Smooth muscle cell of the pulmonary artery (primary cell): ENCODE results near the gene HTR1A. TPM values are rescaled to one million over a fixed set of nuclear protein-coding genes. Genes with fewer than 3 reads are reported as not detected.

Source experiments
- total RNA-seq: library from RNA; depleted of rRNA; stranded (reverse); fragments of >200 nt; gene quantifications from 2 replicates; pipeline ENCODE4 v1.2.3, GENCODE V29; 2014

The HTR1A gene
- not detected in 2 replicates for total RNA-seq

DNA sequence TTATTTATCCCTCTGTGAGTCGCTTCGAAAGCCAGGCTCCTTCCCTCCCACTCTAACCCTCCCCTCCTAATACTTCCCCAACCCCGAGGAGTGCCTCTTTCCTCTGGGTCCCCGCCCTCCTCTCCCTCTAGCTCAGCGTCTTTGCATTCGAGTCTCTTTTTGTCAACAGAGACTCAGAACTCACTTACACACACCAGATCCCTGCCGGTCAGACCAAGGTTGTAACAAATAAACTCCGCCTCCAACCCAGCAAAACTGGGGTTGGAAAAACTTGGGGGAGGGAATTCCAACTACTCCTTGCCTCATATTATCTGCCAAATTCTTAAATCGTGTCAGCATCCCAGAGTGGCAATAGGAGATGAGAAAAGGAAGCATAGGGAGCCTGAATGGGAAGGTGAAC is at the start of gene HTR1A:
HTR1A (minus strand) TSS at position 167 of the 400 bp plus-strand sequence. CDS start 726 bp downstream, outside the sequence.

Other genes starting within 250 kb of the HTR1A start
- gene RNF180, start 203.4 kb upstream of the HTR1A start, total RNA-seq: 6.0 and 7.6 TPM in 2 replicates